NCI-H748 (cell line): Measurements from ENCODE around the gene BCL2L1.
"Not testable (repeated sequence)": the region's sequence is repeated elsewhere in the genome, so short reads cannot be mapped to it uniquely, and the experiment has no call there.

ENCODE experiments used
- DNase-seq: peaks from one replicate; lab custom pipeline; 2025; ENCODE audit not compliant: unreplicated experiment; lab: John Stamatoyannopoulos, UW

BCL2L1 gene

GRCh38 chr20:31661625-31662371 is 60.9 kb downstream of the BCL2L1 start:
- peak; percentile 77 for DNase-seq

DNA sequence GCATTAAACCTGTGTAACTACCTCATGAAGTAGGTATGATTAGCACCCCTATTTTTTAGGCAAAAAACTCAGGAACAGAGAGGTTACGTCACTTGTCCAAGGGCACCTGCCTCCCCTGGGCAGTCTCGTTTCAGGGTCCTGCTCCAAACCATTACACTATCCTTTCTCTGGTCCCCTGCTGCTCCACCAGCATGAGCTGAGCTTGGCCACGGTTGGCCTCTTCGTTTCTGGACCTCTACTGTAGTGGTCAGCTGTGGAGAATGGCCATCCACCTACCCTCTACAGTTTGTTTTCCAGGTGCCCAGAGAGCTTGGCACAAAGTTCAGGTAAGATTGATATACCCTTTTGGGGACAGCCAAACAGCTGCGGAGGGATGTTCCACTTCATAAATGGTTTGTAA is 68.1 kb downstream of the BCL2L1 start:
- no peak for DNase-seq

DNA sequence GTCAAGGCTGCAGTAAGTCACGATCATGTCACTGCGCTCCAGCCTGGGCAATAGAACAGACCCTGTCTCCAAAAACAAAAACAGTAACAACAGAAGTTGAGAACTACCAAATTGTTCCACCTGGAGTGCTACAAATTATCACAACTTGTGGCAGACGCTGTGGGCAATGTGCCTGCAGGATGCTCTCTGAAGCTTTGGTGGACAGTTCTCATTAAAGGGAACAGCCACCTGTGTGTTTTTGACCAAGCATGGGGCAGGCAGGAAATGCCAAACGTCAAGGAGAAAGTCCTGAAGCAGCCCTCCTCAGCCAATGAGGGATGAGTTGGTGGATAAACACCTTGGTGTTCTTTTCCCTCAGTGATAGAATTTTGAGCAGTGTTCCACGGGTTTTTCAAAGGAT is 69.1 kb downstream of the BCL2L1 start:
- DNase-seq: no peak

DNA sequence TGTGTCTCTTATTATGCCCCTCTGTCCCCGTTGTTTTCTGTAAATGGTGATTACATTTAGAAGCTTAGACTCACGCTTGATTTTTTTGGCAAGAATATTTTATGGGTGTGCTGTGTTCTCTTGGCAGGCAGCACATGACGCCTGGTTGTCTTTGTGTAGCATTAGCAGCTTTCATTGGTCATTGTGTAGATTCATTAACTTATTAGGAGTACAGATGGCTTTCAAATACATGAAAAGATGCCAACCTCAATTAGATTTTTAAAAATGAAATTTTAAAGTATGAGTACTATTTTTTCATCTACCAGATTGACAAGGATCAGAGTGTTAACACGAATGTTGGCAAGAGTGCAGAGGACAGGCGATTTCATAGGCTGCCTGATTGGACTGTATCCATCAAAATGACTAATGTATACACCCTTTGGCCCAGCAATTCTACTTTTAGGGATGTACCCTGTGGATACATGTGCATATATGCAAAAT is 69.7 kb downstream of the BCL2L1 start:
- no peak for DNase-seq

DNA sequence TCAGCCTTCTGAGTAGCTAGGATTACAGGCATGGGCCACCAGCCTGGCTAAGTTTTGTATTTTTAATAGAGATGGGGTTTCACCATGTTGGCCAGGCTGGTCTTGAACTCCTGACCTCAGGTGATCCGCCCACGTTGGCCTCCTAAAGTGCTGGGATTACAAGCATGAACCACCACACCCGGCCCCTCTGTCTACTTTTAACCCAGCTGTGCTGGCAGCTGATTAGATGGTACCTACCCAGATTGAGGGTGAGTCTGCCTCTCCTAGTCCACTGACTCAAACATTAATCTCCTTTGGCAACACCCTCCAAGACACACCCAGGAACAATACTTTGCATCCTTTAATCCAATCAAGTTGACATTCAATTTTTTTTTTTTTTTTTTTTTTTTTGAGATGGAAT is 74.6 kb downstream of the BCL2L1 start:
- not testable (repeated sequence) for DNase-seq

- DNase-seq: peak; percentile 6
Measured at GRCh38 chr20:31644701-31645100, 78.0 kb downstream of the BCL2L1 start.

DNA sequence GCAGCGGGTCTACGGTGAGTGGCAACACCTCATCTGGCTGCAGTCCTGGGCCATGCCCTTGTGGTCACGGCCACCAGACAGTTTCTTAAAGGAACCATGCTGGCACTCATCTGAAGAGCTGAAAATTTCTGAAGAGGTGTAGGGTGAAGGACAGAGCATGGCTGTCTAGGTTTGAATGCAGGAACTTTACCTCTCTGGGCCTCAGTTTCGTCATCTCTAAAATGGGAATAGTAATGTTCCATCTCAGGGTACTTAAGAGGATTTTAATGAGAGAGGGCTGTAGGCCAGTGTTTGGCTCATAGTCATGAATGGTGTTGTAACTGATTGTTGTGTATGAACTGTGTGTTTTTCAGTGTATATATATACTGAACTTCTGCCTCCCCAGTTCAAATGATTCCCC is 79.1 kb downstream of the BCL2L1 start:
- DNase-seq: no peak

DNA sequence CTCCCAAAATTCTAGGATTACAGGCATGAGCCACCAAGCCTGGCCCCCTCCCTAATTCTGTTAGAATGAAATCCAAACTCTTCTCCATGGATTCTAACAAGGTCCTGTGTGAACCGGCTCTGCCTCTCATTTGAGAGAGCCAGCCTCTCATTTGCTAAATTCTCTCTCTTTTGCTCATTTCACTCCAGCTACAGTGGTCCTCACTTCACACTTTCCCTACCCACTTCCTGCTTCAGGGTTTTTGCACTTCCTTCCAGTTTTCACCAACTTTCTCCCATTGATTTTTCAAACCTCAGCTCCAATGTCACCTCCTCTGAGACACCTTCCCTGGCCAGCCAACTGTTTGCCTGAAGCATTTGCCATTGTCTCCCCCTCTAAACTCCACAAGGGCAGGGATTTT is 79.8 kb downstream of the BCL2L1 start:
- no peak for DNase-seq

- no peak for DNase-seq
Measured at GRCh38 chr20:31641391-31641790, 81.3 kb downstream of the BCL2L1 start.

- DNase-seq: no peak
Measured at GRCh38 chr20:31640259-31640658, 82.4 kb downstream of the BCL2L1 start.

GRCh38 chr20:31638816-31639215 is 83.9 kb downstream of the BCL2L1 start:
- no peak for DNase-seq

- no peak for DNase-seq
Measured at GRCh38 chr20:31638317-31638716, 84.4 kb downstream of the BCL2L1 start.

DNA sequence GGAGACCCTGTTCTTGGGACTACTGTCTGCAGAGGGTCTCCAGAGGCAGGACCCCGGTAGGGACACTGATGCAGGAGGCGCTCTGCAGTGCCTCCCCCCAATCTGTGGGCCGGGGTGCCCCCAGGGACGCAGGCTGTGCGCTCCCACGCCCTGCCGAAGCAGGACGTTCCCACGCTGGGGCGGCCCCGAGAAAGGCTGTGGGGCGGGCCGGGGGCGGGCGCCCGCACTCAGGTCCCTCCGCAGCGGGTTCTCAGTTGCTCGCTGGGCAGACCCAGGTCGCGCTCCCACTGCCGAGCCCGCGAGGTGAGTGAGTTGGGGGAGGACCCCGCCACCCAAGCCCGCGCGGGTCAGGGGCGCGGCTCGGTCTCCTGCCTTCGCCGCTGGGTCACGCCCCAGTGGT is 85.0 kb downstream of the BCL2L1 start, which contains the start of gene COX4I2:
Gene COX4I2 (plus strand): TSS at position 253 of the 400 bp plus-strand sequence. CDS start 1,106 bp downstream, outside the sequence.
- no peak for DNase-seq

- DNase-seq: no peak
Measured at GRCh38 chr20:31633339-31633914, 89.2 kb downstream of the BCL2L1 start.

GRCh38 chr20:31632548-31633338 is 89.9 kb downstream of the BCL2L1 start:
- DNase-seq: no peak

DNA sequence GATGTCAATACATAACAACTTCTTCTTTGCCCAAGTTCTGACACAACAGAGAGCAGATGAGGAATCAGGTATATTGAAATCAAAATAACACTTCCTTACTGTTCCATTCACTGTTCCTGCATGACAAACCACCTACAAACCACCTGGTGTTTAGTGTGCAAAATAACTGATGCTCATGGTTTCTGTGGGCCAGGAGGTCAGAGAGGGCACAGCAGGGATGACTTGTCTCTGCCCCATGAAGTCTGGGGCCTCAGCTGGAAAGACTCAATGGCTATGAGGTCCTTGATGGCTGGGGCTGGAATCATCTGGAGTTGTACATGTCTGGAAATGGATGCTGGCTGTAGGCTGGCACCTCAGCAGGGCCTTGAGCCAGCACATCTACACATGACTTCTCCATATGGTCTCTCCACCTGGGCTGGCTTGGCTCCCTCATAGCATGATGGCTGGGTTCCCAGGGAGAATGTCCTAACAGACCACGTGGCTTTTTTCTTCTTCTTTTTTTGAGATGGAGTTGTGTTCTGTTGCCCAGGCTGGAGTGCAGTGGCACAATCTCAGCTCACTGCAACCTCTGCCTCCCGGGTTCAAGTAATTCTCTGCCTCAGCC is 92.4 kb downstream of the BCL2L1 start:
- no peak for DNase-seq

- not testable (repeated sequence) for DNase-seq
Measured at GRCh38 chr20:31628057-31628456, 94.6 kb downstream of the BCL2L1 start.

DNA sequence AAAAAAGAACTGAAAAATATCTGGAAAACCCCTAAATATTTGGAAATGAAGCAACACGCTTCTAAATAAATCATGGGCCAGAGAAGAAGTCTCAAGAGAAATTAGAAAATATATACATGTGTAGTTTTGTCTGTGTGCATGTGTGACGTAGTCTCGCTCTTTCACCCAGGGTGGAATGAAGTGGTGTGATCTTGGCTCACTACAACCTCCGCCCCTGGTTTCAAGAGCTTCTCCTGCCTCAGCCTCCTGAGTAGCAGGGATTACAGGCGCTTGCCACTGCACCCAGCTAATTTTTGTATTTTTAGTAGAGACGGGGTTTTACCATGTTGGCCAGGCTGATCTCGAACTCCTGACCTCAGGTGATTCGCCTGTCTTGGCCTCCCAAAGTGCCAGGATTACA is 96.1 kb downstream of the BCL2L1 start:
- DNase-seq: not testable (repeated sequence)

- DNase-seq: not testable (repeated sequence)
Measured at GRCh38 chr20:31623123-31623505, 99.6 kb downstream of the BCL2L1 start.

DNA sequence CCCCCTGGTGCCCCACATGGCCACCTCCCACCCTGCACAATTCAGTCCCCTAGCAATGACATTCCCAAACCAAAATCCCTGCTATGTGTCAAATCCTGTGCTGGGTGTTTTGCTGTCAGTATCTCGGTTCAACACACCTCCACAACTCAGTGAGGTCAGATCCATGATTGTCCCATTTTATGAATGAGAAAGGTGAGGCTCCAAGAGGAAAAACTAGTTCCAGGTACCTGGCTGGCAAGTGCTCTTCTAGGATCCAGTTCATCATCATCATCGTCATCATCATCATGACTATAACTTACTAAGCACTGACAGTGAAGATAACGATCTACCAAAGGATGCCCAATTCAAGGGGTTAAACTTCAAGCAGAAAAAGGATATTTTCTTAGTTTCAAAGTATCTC is 102.4 kb downstream of the BCL2L1 start:
- DNase-seq: no peak

DNA sequence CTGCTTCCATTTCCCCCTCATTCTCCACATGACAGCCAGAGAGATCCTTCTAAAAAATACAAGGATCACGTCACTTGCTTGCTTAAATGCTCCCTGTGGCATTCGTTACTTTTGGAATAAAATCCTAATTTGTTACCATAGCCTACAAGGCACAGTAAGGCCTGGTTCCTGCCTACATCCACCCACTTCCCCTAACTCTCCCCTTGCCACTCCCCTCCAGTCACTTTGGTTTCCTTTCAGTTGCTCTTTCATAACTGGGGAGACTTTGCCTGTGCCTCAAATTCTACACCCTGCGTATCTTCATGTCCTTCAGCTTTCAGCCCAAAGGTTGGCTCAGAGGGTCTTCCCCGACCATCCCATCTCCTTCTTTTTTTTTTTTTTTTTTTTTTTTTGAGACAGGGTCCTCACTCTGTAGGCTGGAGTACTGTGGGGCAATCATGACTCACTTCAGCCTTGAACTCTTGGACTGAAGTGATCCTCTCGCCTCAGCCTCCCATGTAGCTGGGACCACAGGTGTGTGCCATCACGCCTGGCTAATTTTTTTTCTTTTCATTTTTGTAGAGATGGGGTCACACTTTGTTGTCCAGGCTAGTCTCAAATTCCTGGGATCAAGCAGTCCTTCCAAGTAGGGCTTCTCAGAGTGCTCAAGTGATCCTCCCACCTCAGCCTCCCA is 105.1 kb downstream of the BCL2L1 start:
- no peak for DNase-seq
